Coronary artery (tissue), 2 donors: Measurements from ENCODE around the gene SPATA9.
"Not testable (repeated sequence)": the region's sequence is repeated elsewhere in the genome, so short reads cannot be mapped to it uniquely, and the experiment has no call there.

Experiments used
- DNase-seq: peaks from one replicate; pipeline ENCODE4 v3.0.0-alpha.2; 2017; ENCODE audit warnings: low spot score
- H3K27ac ChIP-seq, 2 donors: fragments of 200-600 bp; sonication (generic); one replicate each; pipeline ENCODE4 v1.5.1; 2016 to 2019
- H3K4me3 ChIP-seq: fragments of 200-600 bp; sonication (generic); 2 replicates; pipeline ENCODE4 v1.5.1; 2016; ENCODE audit warnings: mild to moderate bottlenecking, moderate library complexity
- TF ChIP-seq, protein P1 (sequence below): fragments of 200-600 bp; sonication (generic); IDR thresholded peaks from one replicate; pipeline ENCODE4 v1.5.1; 2019; ENCODE audit warnings: antibody characterized with exemption

SPATA9 gene

DNA sequence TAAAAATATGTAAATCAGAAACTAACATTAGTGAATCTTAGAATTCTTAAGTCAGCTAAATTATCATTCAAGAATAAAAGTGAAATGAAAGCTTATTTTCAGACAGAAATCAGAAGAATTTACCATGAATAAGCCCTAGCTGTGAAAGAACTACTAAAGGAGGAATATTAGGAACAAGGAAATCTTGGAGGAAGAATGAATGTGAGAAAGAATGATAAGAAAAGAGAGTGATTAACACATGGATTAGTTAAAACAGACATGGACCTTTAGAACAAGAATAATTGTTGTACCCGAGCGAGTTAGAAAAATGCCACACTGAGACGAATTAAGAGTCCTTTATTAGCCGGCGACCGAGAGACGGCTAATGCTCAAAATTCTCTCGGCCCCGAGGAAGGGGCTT is 24.3 kb upstream of the SPATA9 start:
- no peak for DNase-seq
- Histone ChIP-seq H3K4me3 (no peak overlapping the region), H3K27ac (no peak overlapping the region)
- TF ChIP-seq, protein P1, sequence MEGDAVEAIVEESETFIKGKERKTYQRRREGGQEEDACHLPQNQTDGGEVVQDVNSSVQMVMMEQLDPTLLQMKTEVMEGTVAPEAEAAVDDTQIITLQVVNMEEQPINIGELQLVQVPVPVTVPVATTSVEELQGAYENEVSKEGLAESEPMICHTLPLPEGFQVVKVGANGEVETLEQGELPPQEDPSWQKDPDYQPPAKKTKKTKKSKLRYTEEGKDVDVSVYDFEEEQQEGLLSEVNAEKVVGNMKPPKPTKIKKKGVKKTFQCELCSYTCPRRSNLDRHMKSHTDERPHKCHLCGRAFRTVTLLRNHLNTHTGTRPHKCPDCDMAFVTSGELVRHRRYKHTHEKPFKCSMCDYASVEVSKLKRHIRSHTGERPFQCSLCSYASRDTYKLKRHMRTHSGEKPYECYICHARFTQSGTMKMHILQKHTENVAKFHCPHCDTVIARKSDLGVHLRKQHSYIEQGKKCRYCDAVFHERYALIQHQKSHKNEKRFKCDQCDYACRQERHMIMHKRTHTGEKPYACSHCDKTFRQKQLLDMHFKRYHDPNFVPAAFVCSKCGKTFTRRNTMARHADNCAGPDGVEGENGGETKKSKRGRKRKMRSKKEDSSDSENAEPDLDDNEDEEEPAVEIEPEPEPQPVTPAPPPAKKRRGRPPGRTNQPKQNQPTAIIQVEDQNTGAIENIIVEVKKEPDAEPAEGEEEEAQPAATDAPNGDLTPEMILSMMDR: no peak

DNA sequence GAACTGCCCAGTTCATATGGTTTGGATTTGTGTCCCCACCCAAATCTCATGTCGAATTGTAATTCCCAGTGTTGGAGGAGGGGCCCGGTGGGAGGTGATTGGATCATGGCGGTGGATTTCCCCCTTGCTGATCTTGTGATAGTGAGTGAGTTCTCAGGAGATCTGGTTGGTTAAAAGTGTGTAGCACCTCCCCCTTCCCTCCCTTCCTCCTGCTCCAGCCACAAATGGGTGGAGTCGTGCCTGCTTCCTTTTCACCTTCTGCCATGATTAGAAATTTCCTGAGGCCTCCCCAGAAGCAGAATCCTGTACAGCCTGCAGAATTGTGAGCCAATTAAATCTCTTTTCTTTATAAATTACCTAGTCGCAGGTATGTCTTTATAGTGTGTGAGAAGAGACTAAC is 23.4 kb upstream of the SPATA9 start:
- not testable (repeated sequence) for H3K27ac ChIP-seq, DNase-seq, H3K4me3 ChIP-seq

DNA sequence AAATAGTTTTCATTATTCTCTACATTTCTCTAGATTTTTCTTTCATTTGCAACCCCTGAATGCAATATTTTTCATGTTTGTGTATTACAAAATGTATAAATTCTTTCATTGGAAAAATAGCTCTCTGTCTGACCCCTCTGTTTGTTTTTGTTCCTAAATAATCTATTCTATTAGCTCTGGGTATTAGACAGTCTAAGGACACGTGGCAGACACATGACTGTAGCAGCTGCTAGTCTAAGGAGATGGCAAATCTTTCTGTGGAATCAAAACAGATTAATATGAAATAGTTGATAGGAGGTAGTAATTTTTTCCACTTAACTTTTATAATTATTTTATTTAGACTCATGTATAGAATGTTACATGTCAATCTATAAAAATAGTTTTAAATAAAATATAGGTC is 21.4 kb upstream of the SPATA9 start:
- Histone ChIP-seq H3K4me3 (no peak overlapping the region), H3K27ac (no peak overlapping the region)
- DNase-seq: no peak
- TF ChIP-seq, protein P1: no peak

DNA sequence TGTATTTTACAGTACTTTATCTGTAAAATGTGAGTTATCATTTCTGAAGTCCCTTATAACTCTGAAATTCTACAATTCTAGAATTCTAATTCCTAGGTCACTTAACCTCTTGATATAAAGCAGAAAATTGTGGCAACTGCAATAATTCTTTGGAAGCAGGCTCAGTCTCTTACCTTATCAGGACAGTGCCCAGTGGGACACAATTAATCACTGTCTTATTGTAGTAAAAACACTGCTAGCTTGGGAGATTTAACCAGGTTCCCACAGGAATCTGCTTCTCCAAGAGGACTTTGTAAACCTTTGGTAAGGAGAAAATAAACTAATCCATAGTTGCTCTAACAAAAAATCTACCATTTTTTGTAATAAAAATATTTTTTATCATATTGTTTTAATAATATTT is 18.3 kb upstream of the SPATA9 start:
- Histone ChIP-seq H3K4me3 (no peak overlapping the region), H3K27ac (no peak overlapping the region)
- DNase-seq: no peak
- TF ChIP-seq, protein P1: no peak

DNA sequence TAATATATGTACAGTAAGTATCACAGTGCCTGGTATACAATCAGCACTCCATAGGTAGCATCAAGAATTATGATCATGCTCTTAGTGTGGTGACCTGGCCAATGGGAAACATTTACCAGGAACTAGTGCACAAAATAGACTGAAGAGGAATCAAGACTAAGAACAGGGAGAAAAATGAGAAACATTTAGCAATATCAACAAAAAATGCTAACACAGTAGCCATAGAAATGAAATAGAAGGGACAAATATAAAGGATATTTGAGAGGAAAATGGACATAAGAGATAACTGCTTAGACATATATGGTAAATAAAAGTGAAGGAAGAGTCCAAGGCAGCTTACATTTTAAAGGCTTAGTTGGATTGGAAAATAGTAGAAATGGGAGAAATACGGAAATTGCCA is 16.5 kb upstream of the SPATA9 start:
- no peak overlapping the region for H3K27ac ChIP-seq
- TF ChIP-seq, protein P1: no peak
- DNase-seq: no peak
- H3K4me3 ChIP-seq: no peak overlapping the region

DNA sequence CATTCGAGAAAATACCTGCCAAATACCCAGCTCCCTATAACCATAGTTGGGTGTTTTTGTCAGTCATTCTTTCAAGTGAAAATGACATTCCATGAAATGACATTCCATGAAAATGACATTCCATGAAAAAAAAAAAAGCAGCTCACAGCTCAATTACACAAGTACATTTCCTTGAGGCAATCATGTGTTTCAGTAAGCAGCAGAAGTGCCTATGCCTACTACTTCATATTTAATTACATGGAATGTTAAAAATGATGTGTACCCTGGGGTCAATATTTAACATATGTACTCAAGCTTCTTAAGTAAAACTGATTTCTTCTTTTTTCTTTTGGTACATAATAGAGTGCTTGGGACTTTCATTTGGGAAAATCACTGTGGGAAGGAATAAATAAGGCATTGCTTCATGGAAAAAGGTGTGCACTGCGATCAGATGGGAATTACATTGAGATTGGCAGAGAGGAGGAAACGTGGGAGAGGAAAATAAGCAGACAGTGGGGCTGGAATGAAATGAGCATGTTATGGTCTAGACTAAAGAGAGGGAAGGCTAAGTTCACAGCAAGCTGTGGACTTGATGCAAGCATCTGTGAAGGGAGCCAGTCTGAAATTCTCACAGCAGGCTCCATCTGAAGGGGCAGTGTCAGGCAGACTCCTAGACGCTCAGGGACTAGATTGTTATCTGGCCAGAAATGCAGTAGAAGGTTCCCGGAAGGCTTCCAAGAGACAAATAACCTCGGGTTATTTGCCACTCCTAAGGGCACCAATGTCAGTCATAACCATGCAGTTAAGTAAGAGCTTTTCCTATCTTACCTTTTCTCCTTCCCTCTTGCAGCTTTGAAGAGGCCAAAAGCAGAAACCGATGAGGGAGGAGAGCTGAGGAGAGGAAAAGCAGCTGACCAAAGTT is 15.2 kb upstream of the SPATA9 start:
- no peak for DNase-seq
- Histone ChIP-seq H3K27ac (no peak overlapping the region), H3K4me3 (no peak overlapping the region)
- TF ChIP-seq, protein P1: no peak

DNA sequence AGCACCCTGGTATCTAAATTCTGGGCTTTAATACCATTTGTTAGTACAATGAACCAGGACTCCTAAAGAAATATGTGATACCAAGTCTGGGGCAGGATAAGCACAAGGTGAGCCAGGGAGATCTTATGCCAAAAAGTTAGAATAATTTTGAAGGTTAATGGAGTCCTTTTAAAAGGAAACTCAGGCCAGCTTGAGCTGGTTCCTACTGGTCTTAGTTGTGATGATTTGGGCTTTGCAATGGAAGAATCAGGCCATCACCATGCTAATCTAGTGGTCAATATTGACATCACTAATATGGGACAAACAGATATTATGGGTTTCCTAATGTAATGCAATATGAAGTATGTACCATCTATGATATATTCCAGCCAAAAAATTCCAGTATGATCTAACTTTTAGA is 7.5 kb upstream of the SPATA9 start:
- Histone ChIP-seq H3K4me3 (no peak overlapping the region), H3K27ac (no peak overlapping the region)
- TF ChIP-seq, protein P1: no peak
- no peak for DNase-seq
